H1 (cell line): ENCODE measurements around the gene ABCD1. TPM values are rescaled to one million over a fixed set of nuclear protein-coding genes. Genes with fewer than 3 reads are reported as not detected.

Source experiments
- CTCF ChIA-PET: fragments of 300-600 bp; sonication (Branson Sonifier 250); formaldehyde crosslinking; loops from one replicate; lab custom pipeline; 2021; ENCODE audit not compliant: partially characterized antibody; lab: Charles Lee
- POLR2A ChIA-PET: fragments of 300-600 bp; sonication (Branson Sonifier 250); formaldehyde crosslinking; loops from one replicate; lab custom pipeline; 2021; ENCODE audit warnings: inconsistent platforms; ENCODE audit not compliant: partially characterized antibody; lab: Charles Lee
- DNase-seq, 2 experiments: peaks; one replicate each; pipeline versions ENCODE4 v3.0.0 to v3.0.0-alpha.2; 2010 to 2022; ENCODE audit warnings: low spot score in 2 of 2, low read depth in 1 of 2, mixed read lengths in 1 of 2
- FAIRE-seq: peaks from 2 replicates; lab custom pipeline; 2011; peaks lifted over from hg19 to GRCh38; lab: Jason Lieb, UNC
- H2AFZ ChIP-seq: 2 replicates; pipeline ENCODE4 v1.8.1; 2012; ENCODE audit warnings: low read length, inconsistent platforms
- H2AK5ac ChIP-seq: 2 replicates; pipeline ENCODE4 v1.6.1; 2013; ENCODE audit warnings: low read depth, low read length
- H2BK120ac ChIP-seq: replicated peaks from 2 replicates; pipeline ENCODE3; 2013; ENCODE audit warnings: low read depth, low read length, inconsistent platforms
- H2BK12ac ChIP-seq: 2 replicates; pipeline ENCODE4 v1.6.1; 2013; ENCODE audit warnings: low read depth, low read length
- H2BK15ac ChIP-seq: 2 replicates; pipeline ENCODE4 v1.6.1; 2013; ENCODE audit warnings: low read length
- H2BK20ac ChIP-seq: 2 replicates; pipeline ENCODE4 v1.6.1; 2013; ENCODE audit warnings: low read length
- H2BK5ac ChIP-seq: 2 replicates; pipeline ENCODE4 v1.6.1; 2013; ENCODE audit warnings: low read depth, low read length
- H3K14ac ChIP-seq: 2 replicates; pipeline ENCODE4 v1.6.1; 2013; ENCODE audit warnings: inconsistent platforms; ENCODE audit not compliant: insufficient read length
- H3K18ac ChIP-seq: 2 replicates; pipeline ENCODE4 v1.6.1; 2013; ENCODE audit warnings: low read length; ENCODE audit errors: extremely low read depth
- H3K23ac ChIP-seq: 2 replicates; pipeline ENCODE4 v1.6.1; 2013; ENCODE audit warnings: inconsistent platforms; ENCODE audit not compliant: insufficient read length
- H3K23me2 ChIP-seq: 2 replicates; pipeline ENCODE4 v1.6.1; 2013; ENCODE audit warnings: low read depth, low read length
- H3K27ac ChIP-seq: 2 replicates; pipeline ENCODE4 v1.6.1; 2011; ENCODE audit warnings: low read depth, low read length, inconsistent platforms
- H3K27me3 ChIP-seq, 4 experiments: replicated peaks in 1 of 4; 1 replicate in 1 of 4; 2 replicates in 3 of 4; pipeline versions ENCODE4 v1.6.1 to v1.8.1; 2011 to 2013; ENCODE audit warnings: low read length in 3 of 4, mild to moderate bottlenecking in 3 of 4, inconsistent platforms in 2 of 4, mixed read lengths in 2 of 4, moderate library complexity in 1 of 4; ENCODE audit not compliant: control insufficient read depth in 3 of 4, insufficient read depth in 3 of 4; ENCODE audit errors: extremely low read depth in 1 of 4
- H3K36me3 ChIP-seq, 4 experiments: 2 replicates each; pipeline versions ENCODE4 v1.6.1 to v1.8.1; 2011 to 2013; ENCODE audit warnings: mild to moderate bottlenecking in 4 of 4, low read length in 3 of 4, moderate library complexity in 2 of 4, control low read depth in 1 of 4, inconsistent platforms in 1 of 4; ENCODE audit not compliant: insufficient read depth in 4 of 4, control insufficient read depth in 2 of 4
- H3K4ac ChIP-seq: replicated peaks from 2 replicates; pipeline ENCODE3; 2013; ENCODE audit warnings: low read length, low read depth, mixed read lengths, inconsistent platforms; ENCODE audit not compliant: insufficient read length
- H3K4me1 ChIP-seq, 4 experiments: replicated peaks in 1 of 4; 1 replicate in 1 of 4; 2 replicates in 3 of 4; pipeline versions ENCODE4 v1.6.1 to v1.8.1; 2011 to 2013; ENCODE audit warnings: low read length in 3 of 4, inconsistent platforms in 2 of 4, mixed read lengths in 1 of 4; ENCODE audit not compliant: insufficient read depth in 4 of 4, control insufficient read depth in 3 of 4
- H3K4me2 ChIP-seq, 2 experiments: 2 replicates each; pipeline versions ENCODE4 v1.6.1 to v1.8.1; 2011 to 2013; ENCODE audit warnings: low read depth in 2 of 2, low read length in 2 of 2, control low read depth in 1 of 2, inconsistent platforms in 1 of 2, mild to moderate bottlenecking in 1 of 2; ENCODE audit not compliant: insufficient read depth in 1 of 2
- H3K4me3 ChIP-seq, 4 experiments: fragments of 200-600, 300-600 bp in 1 of 4; sonication (generic), shearing (Covaris generic), sonication (Bioruptor Twin) in 1 of 4; 2 replicates each; pipeline versions ENCODE4 v1.5.1 to v1.8.1; 2011 to 2016; ENCODE audit warnings: low read length in 4 of 4, low read depth in 3 of 4, control low read depth in 2 of 4, inconsistent platforms in 2 of 4, mild to moderate bottlenecking in 2 of 4, mixed read lengths in 1 of 4, moderate library complexity in 1 of 4; ENCODE audit not compliant: insufficient read depth in 2 of 4; ENCODE audit errors: extremely low read depth in 1 of 4
- H3K56ac ChIP-seq: replicated peaks from 2 replicates; pipeline ENCODE3; 2013; ENCODE audit warnings: low read depth, mild to moderate bottlenecking, mixed read lengths, low read length, inconsistent platforms; ENCODE audit not compliant: insufficient read length
- H3K79me1 ChIP-seq: 2 replicates; pipeline ENCODE4 v1.6.1; 2013; ENCODE audit warnings: low read depth, low read length, control low read depth
- H3K79me2 ChIP-seq, 2 experiments: 2 replicates each; pipeline versions ENCODE4 v1.6.1 to v1.8.1; 2012 to 2013; ENCODE audit warnings: low read length in 2 of 2, mild to moderate bottlenecking in 2 of 2, inconsistent platforms in 1 of 2; ENCODE audit not compliant: insufficient read depth in 2 of 2, control insufficient read depth in 1 of 2
- H3K9ac ChIP-seq, 4 experiments: replicated peaks in 1 of 4; 1 replicate in 1 of 4; 2 replicates in 3 of 4; pipeline versions ENCODE4 v1.6.1 to v1.8.1; 2011 to 2013; ENCODE audit warnings: low read depth in 3 of 4, low read length in 3 of 4, control low read depth in 2 of 4, mild to moderate bottlenecking in 2 of 4, moderate library complexity in 2 of 4, inconsistent platforms in 1 of 4; ENCODE audit errors: extremely low read depth in 1 of 4
- H3K9me3 ChIP-seq, 2 experiments: 2 replicates each; pipeline versions ENCODE4 v1.6.1 to v1.8.1; 2012 to 2013; ENCODE audit warnings: mild to moderate bottlenecking in 2 of 2, moderate library complexity in 2 of 2, control low read depth in 1 of 2, inconsistent platforms in 1 of 2, low read depth in 1 of 2, low read length in 1 of 2, mixed read lengths in 1 of 2; ENCODE audit not compliant: insufficient read depth in 2 of 2
- H4K20me1 ChIP-seq, 2 experiments: replicated peaks in 1 of 2; 2 replicates each; pipeline versions ENCODE3 to v1.8.1; 2011 to 2013; ENCODE audit warnings: inconsistent platforms in 2 of 2, low read length in 2 of 2, mild to moderate bottlenecking in 1 of 2; ENCODE audit not compliant: insufficient read depth in 2 of 2, control insufficient read depth in 1 of 2
- H4K5ac ChIP-seq: 2 replicates; pipeline ENCODE4 v1.6.1; 2013; ENCODE audit warnings: low read length, low read depth, mixed read lengths, inconsistent platforms; ENCODE audit not compliant: insufficient read length
- H4K8ac ChIP-seq: 2 replicates; pipeline ENCODE4 v1.8.0; 2013; ENCODE audit warnings: mild to moderate bottlenecking, moderate library complexity, low read length, inconsistent platforms; ENCODE audit not compliant: insufficient read depth; ENCODE audit errors: extremely low read depth
- H4K91ac ChIP-seq: replicated peaks from 2 replicates; pipeline ENCODE3; 2013; ENCODE audit warnings: low read length, mixed read lengths, inconsistent platforms; ENCODE audit not compliant: insufficient read length
- BACH1 ChIP-seq: IDR thresholded peaks from 2 replicates; pipeline ENCODE4 v1.6.1; 2012; ENCODE audit warnings: low read length, improper control_type of control experiment
- BRCA1 ChIP-seq: IDR thresholded peaks from 2 replicates; pipeline ENCODE4 v1.6.1; 2012; ENCODE audit warnings: low read depth, low read length, improper control_type of control experiment
- CEBPB ChIP-seq: IDR thresholded peaks from 2 replicates; pipeline ENCODE4 v1.6.1; 2012; ENCODE audit warnings: low read depth, low read length
- CTBP2 ChIP-seq: IDR thresholded peaks from 2 replicates; pipeline ENCODE4 v1.7.0; 2011; ENCODE audit warnings: borderline replicate concordance, mild to moderate bottlenecking, moderate library complexity, mixed read lengths, low read length; ENCODE audit not compliant: insufficient read depth, insufficient read length
- GTF2F1 ChIP-seq: IDR thresholded peaks from 2 replicates; pipeline ENCODE4 v1.6.1; 2012; ENCODE audit warnings: low read depth, low read length, improper control_type of control experiment, borderline replicate concordance
- KDM5A ChIP-seq: fragments of 200-600 bp; IDR thresholded peaks from 2 replicates; pipeline ENCODE4 v1.7.1; 2012; ENCODE audit warnings: mild to moderate bottlenecking, low read length, inconsistent platforms, mixed read lengths
- NANOG ChIP-seq: IDR thresholded peaks from 2 replicates; pipeline ENCODE4 v1.6.1; 2011; ENCODE audit warnings: low read length, low read depth, mild to moderate bottlenecking, inconsistent platforms; ENCODE audit not compliant: insufficient read depth, poor library complexity, severe bottlenecking
- POLR2AphosphoS5 ChIP-seq: IDR thresholded peaks from 2 replicates; pipeline ENCODE4 v1.6.1; 2011; ENCODE audit warnings: low read depth, low read length
- SP4 ChIP-seq: IDR thresholded peaks from 2 replicates; pipeline ENCODE4 v1.6.1; 2012; ENCODE audit warnings: low read length, inconsistent platforms
- TAF1 ChIP-seq: IDR thresholded peaks from 2 replicates; pipeline ENCODE4 v1.6.1; 2011; ENCODE audit warnings: mild to moderate bottlenecking, low read depth, low read length
- TBP ChIP-seq: IDR thresholded peaks from 2 replicates; pipeline ENCODE4 v1.6.1; 2011; ENCODE audit warnings: low read depth, low read length, improper control_type of control experiment
- TEAD4 ChIP-seq: IDR thresholded peaks from 2 replicates; pipeline ENCODE4 v1.6.1; 2012; ENCODE audit warnings: low read depth, low read length, inconsistent platforms, mixed read lengths
- WGBS, 2 experiments: shearing (Covaris generic) in 1 of 2; methylation state at CpG; one replicate each; pipeline versions ENCODE4 v1.1.6 to v1.1.7; 2013 to 2015; ENCODE audit warnings: low lambda C conversion rate in 2 of 2, mixed read lengths in 2 of 2, inconsistent platforms in 1 of 2, low coverage in 1 of 2, missing lambda C conversion rate in 1 of 2; ENCODE audit not compliant: insufficient replicate concordance in 2 of 2, insufficient coverage in 1 of 2, insufficient read length in 1 of 2; ENCODE audit errors: extremely low coverage in 1 of 2, missing lambda C conversion rate in 1 of 2; 5-methylcytosine and 5-hydroxymethylcytosine counted together
- polyA plus RNA-seq, 7 experiments: library from polyadenylated mRNA; depleted of rRNA in 3 of 7; stranded (reverse) in 5 of 7; unstranded in 2 of 7; fragments of >200 nt in 5 of 7; fragments of 200-250 nt in 2 of 7; gene quantifications; 1 replicate in 5 of 7; 2 replicates in 1 of 7; 4 replicates in 1 of 7; pipeline versions ENCODE4 v1.2.1 to v1.2.3, GENCODE V29; 2011 to 2013; ENCODE audit warnings: missing spikeins in 2 of 7, mixed read lengths in 2 of 7
- total RNA-seq: library from RNA; stranded (reverse); fragmentation: NEBNext Ultra II Directional; extraction: Animal tissue kit (Norgen Biotek cat#: 25700); gene quantifications from 2 replicates; pipeline ENCODE4 v1.2.1, GENCODE V29; 2021
- TF ChIP-seq, protein P1 (sequence below), 3 experiments: IDR thresholded peaks; 1 replicate in 2 of 3; 2 replicates in 1 of 3; pipeline versions ENCODE4 v1.5.1 to v1.6.1; 2011; ENCODE audit warnings: low read length in 3 of 3, mild to moderate bottlenecking in 3 of 3, inconsistent platforms in 2 of 3, low read depth in 1 of 3, moderate library complexity in 1 of 3; ENCODE audit not compliant: insufficient read depth in 1 of 3; ENCODE audit errors: control extremely low read depth in 1 of 3

The ABCD1 gene
- total and polyA plus RNA-seq, 2 of the 8 experiments (the other 6 are each of a cell fraction or from before 2014, with no cell fraction given) = 3.1 to 6.6 TPM

- no peak overlapping the region for H2BK15ac ChIP-seq
- H3K9me3 ChIP-seq = no peaks in the 10 kb centered on the region
- no peak for TF ChIP-seq TBP
- TF ChIP-seq KDM5A = no peak
- no peak for TF ChIP-seq BACH1
- no peak for TF ChIP-seq TEAD4
- no peak for TF ChIP-seq GTF2F1
- no peak for TF ChIP-seq TAF1
- TF ChIP-seq BRCA1 = no peak
- TF ChIP-seq NANOG = no peak
- TF ChIP-seq, protein P1, sequence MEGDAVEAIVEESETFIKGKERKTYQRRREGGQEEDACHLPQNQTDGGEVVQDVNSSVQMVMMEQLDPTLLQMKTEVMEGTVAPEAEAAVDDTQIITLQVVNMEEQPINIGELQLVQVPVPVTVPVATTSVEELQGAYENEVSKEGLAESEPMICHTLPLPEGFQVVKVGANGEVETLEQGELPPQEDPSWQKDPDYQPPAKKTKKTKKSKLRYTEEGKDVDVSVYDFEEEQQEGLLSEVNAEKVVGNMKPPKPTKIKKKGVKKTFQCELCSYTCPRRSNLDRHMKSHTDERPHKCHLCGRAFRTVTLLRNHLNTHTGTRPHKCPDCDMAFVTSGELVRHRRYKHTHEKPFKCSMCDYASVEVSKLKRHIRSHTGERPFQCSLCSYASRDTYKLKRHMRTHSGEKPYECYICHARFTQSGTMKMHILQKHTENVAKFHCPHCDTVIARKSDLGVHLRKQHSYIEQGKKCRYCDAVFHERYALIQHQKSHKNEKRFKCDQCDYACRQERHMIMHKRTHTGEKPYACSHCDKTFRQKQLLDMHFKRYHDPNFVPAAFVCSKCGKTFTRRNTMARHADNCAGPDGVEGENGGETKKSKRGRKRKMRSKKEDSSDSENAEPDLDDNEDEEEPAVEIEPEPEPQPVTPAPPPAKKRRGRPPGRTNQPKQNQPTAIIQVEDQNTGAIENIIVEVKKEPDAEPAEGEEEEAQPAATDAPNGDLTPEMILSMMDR (IDR thresholded peaks at IDR 0.05; ENCODE audit: control extremely low read depth in 1 of 3, insufficient read depth in 1 of 3, low read depth in 1 of 3, low read length in 3 of 3) = no peak
- TF ChIP-seq POLR2AphosphoS5 = no peak
- TF ChIP-seq SP4 = no peak
- no peak for TF ChIP-seq CEBPB
- no peak for TF ChIP-seq CTBP2
Observed at GRCh38 chrX:153782871-153783270, 58.2 kb downstream of the ABCD1 start.

More at GRCh38 chrX:153782871-153783270, 58.2 kb downstream of the ABCD1 start:
- POLR2A ChIA-PET = interaction anchor here (1.0 to 1.7 kb wide), 4 partner anchors 9 to 124 kb away, joined by 3 to 10 read pairs (median 4); partner anchors contain the start of genes IDH3G and SSR4
- peaks cover 0 to 5% (median 0%) of the 10 kb centered on the region in 4 experiments; a peak in 2 of 8 replicates for H3K36me3 ChIP-seq
- no peaks in the 10 kb centered on the region for H3K23me2 ChIP-seq
- CTCF ChIA-PET = interaction anchor here (0.6 to 2.8 kb wide), 7 partner anchors 9 to 109 kb away, joined by 3 to 14 read pairs (median 3); no protein-coding TSS in a partner anchor
- H2AK5ac ChIP-seq = no peak overlapping the region
- H3K14ac ChIP-seq = no peak overlapping the region
- no peak overlapping the region for H3K56ac ChIP-seq
- H4K5ac ChIP-seq = no peak overlapping the region
- H3K18ac ChIP-seq = no peak overlapping the region
- no peaks in the 10 kb centered on the region for H3K79me2 ChIP-seq
- H2BK120ac ChIP-seq = no peak overlapping the region
- no peak overlapping the region for H2AFZ ChIP-seq
- no peak overlapping the region for H2BK20ac ChIP-seq
- H3K9ac ChIP-seq = no peak overlapping the region
- no peak overlapping the region for H3K27ac ChIP-seq
- H3K4ac ChIP-seq = no peak overlapping the region
- H4K20me1 ChIP-seq = peaks cover 0 to 2% of the 10 kb centered on the region in 2 experiments
- H4K8ac ChIP-seq = no peak overlapping the region
- H2BK12ac ChIP-seq = no peak overlapping the region
- H3K23ac ChIP-seq = no peak overlapping the region
- no peaks in the 10 kb centered on the region for H3K27me3 ChIP-seq
- no peak overlapping the region for H4K91ac ChIP-seq
- FAIRE-seq = no peak
- H3K4me2 ChIP-seq = no peak overlapping the region
- H3K4me1 ChIP-seq = no peaks in the 10 kb centered on the region
- 100% methylated on average over 1 of the region's 14 CpGs; no CpG with 5 or more reads in 1 of the 2 experiments for WGBS, 2 experiments
- DNase-seq = no peak
- H3K4me3 ChIP-seq = no peak overlapping the region
- no peak overlapping the region for H2BK5ac ChIP-seq
- no peaks in the 10 kb centered on the region for H3K79me1 ChIP-seq
